Fibroblast of pulmonary artery (primary cell): ENCODE measurements around the gene NEUROD4.

Source experiments
- DNase-seq: peaks from one replicate; pipeline ENCODE4 v3.0.0-alpha.2; 2010; ENCODE audit warnings: low read depth
- H3K4me3 ChIP-seq: replicated peaks from 2 replicates; pipeline ENCODE4 v1.5.1; 2011; ENCODE audit warnings: low read depth, mild to moderate bottlenecking, control low read depth, low read length, moderate library complexity
- CTCF ChIP-seq: IDR thresholded peaks from 2 replicates; pipeline ENCODE4 v1.5.1; 2011; ENCODE audit warnings: mild to moderate bottlenecking, control low read depth, low read length, inconsistent platforms; ENCODE audit errors: missing control alignments

The NEUROD4 gene

GRCh38 chr12:54997929-54998522 lies 21.7 kb upstream of the NEUROD4 start:
- no peak for DNase-seq
- TF ChIP-seq CTCF = no peak
- H3K4me3 ChIP-seq = no peak overlapping the region

GRCh38 chr12:54998958-54999510 lies 20.7 kb upstream of the NEUROD4 start:
- TF ChIP-seq CTCF = no peak
- H3K4me3 ChIP-seq = no peak overlapping the region
- no peak for DNase-seq

GRCh38 chr12:55001198-55001868 lies 18.4 kb upstream of the NEUROD4 start:
- TF ChIP-seq CTCF = no peak
- H3K4me3 ChIP-seq = no peak overlapping the region
- no peak for DNase-seq

- H3K4me3 ChIP-seq = no peak overlapping the region
- no peak for TF ChIP-seq CTCF
- DNase-seq = no peak
Measured at GRCh38 chr12:55002355-55002754, 17.4 kb upstream of the NEUROD4 start.

GRCh38 chr12:55008944-55009585 lies 10.7 kb upstream of the NEUROD4 start:
- TF ChIP-seq CTCF = no peak
- no peak for DNase-seq
- no peak overlapping the region for H3K4me3 ChIP-seq

GRCh38 chr12:55017416-55017925 lies 2.3 kb upstream of the NEUROD4 start:
- no peak overlapping the region for H3K4me3 ChIP-seq
- DNase-seq = no peak
- no peak for TF ChIP-seq CTCF
